HCT116 (cell line): Measurements from ENCODE around the gene CCDC9B. TPM values are rescaled to one million over a fixed set of nuclear protein-coding genes. Genes with fewer than 3 reads are reported as not detected.

Source experiments
- ATAC-seq: fragments of 200-7000 bp; cut with Tn5 transposase; 2 replicates; pipeline ENCODE4 v1.9.1; 2020; ENCODE audit warnings: mild to moderate bottlenecking, moderate library complexity
- BruUV-seq: library from RNA; stranded (reverse); fragments of 400-500 nt; replicated peaks from 2 replicates; lab custom pipeline; 2021; lab: Mats Ljungman, UMichigan
- CTCF ChIA-PET: fragments of 300-600 bp; sonication (Branson Sonifier 250); formaldehyde crosslinking; loops from one replicate; lab custom pipeline; 2021; ENCODE audit warnings: antibody characterized with exemption; lab: Charles Lee
- POLR2A ChIA-PET: fragments of 300-600, 350-600 bp; sonication (Branson Sonifier 250); formaldehyde crosslinking; loops from one replicate; lab custom pipeline; 2021; ENCODE audit warnings: antibody characterized with exemption; lab: Charles Lee
- RAD21 ChIA-PET, 2 experiments: fragments of 300-600 bp; sonication (Branson Sonifier 250); formaldehyde crosslinking; loops; one replicate each; lab custom pipeline; 2023; ENCODE audit warnings: low total read pairs in 2 of 2; ENCODE audit not compliant: uncharacterized antibody in 2 of 2, unreplicated experiment in 2 of 2, low non-redundant PET in 1 of 2; lab: Charles Lee
- DNase-seq: peaks from one replicate; pipeline ENCODE4 v3.0.0-alpha.2; 2010; ENCODE audit warnings: low read depth, low spot score
- H2AFZ ChIP-seq: fragments of 200-600 bp; shearing (Covaris generic), sonication (generic); 2 replicates; pipeline ENCODE4 v1.6.1; 2017; ENCODE audit warnings: low read depth, mixed run types, mixed read lengths, antibody characterized with exemption, low read length; ENCODE audit not compliant: poor library complexity, severe bottlenecking
- H3K27ac ChIP-seq: 2 replicates; pipeline ENCODE4 v1.5.1; 2012; ENCODE audit warnings: low read depth, low read length
- H3K27me3 ChIP-seq: fragments of 200-600 bp; sonication (generic); 2 replicates; pipeline ENCODE4 v1.6.1; 2016; ENCODE audit warnings: mixed run types, low read length, mixed read lengths; ENCODE audit not compliant: insufficient read depth
- H3K36me3 ChIP-seq, 2 experiments: fragments of 200-500 bp in 1 of 2; fragments of 200-600 bp in 1 of 2; sonication (Bioruptor generic) in 1 of 2; sonication (generic) in 1 of 2; 2 replicates each; pipeline versions ENCODE4 v1.5.1 to v1.6.1; 2014 to 2016; ENCODE audit warnings: low read length in 2 of 2, inconsistent platforms in 1 of 2, mixed read lengths in 1 of 2, mixed run types in 1 of 2; ENCODE audit not compliant: insufficient read depth in 2 of 2, control insufficient read depth in 1 of 2
- H3K4me1 ChIP-seq, 2 experiments: fragments of 200-600 bp in 1 of 2; sonication (generic) in 1 of 2; 2 replicates each; pipeline versions ENCODE4 v1.5.1 to v1.6.1; 2012 to 2017; ENCODE audit warnings: low read length in 2 of 2, inconsistent platforms in 1 of 2, mild to moderate bottlenecking in 1 of 2, mixed read lengths in 1 of 2, mixed run types in 1 of 2, moderate library complexity in 1 of 2; ENCODE audit not compliant: insufficient read depth in 2 of 2, control insufficient read depth in 1 of 2
- H3K4me2 ChIP-seq: fragments of 200-600 bp; sonication (generic); 2 replicates; pipeline ENCODE4 v1.6.1; 2017; ENCODE audit warnings: mixed run types, low read length, mixed read lengths
- H3K4me3 ChIP-seq, 2 experiments: fragments of 200-600 bp in 1 of 2; sonication (generic) in 1 of 2; replicated peaks in 1 of 2; 2 replicates each; pipeline ENCODE4 v1.5.1; 2011 to 2016; ENCODE audit warnings: low read length in 2 of 2, control low read depth in 1 of 2, low read depth in 1 of 2, mild to moderate bottlenecking in 1 of 2, mixed read lengths in 1 of 2, mixed run types in 1 of 2
- H3K79me2 ChIP-seq: fragments of 200-600 bp; sonication (generic); 2 replicates; pipeline ENCODE4 v1.6.1; 2017; ENCODE audit warnings: mild to moderate bottlenecking, mixed run types, low read length, moderate library complexity, mixed read lengths; ENCODE audit not compliant: insufficient read depth
- H3K9ac ChIP-seq: fragments of 200-600 bp; sonication (generic); 2 replicates; pipeline ENCODE4 v1.6.1; 2016; ENCODE audit warnings: low read length, mixed read lengths
- H3K9me2 ChIP-seq: fragments of 200-600 bp; sonication (generic), shearing (Covaris generic); 2 replicates; pipeline ENCODE4 v1.6.1; 2017; ENCODE audit warnings: mixed run types, mild to moderate bottlenecking, moderate library complexity; ENCODE audit not compliant: insufficient read depth
- H3K9me3 ChIP-seq, 2 experiments: fragments of 200-500 bp in 1 of 2; fragments of 200-600 bp in 1 of 2; sonication (Bioruptor generic) in 1 of 2; sonication (generic) in 1 of 2; 2 replicates each; pipeline ENCODE4 v1.6.1; 2014 to 2017; ENCODE audit warnings: low read length in 2 of 2, mixed read lengths in 2 of 2, inconsistent platforms in 1 of 2, low read depth in 1 of 2, mild to moderate bottlenecking in 1 of 2, mixed run types in 1 of 2, moderate library complexity in 1 of 2; ENCODE audit not compliant: control insufficient read depth in 1 of 2, insufficient read depth in 1 of 2
- H4K20me1 ChIP-seq: fragments of 200-600 bp; sonication (generic), shearing (Covaris generic); 2 replicates; pipeline ENCODE4 v1.6.1; 2017; ENCODE audit warnings: mixed run types, mild to moderate bottlenecking, moderate library complexity; ENCODE audit not compliant: insufficient read depth
- ATF3 ChIP-seq: IDR thresholded peaks from 2 replicates; pipeline ENCODE4 v1.6.1; 2012
- CBX3 ChIP-seq: IDR thresholded peaks from 2 replicates; pipeline ENCODE4 v1.6.1; 2012; ENCODE audit warnings: low read depth
- CEBPB ChIP-seq: IDR thresholded peaks from 2 replicates; pipeline ENCODE4 v1.6.1; 2012; ENCODE audit warnings: low read depth
- CTCF ChIP-seq, 3 experiments: fragments of 200-600 bp in 1 of 3; sonication (generic) in 1 of 3; IDR thresholded peaks in 2 of 3; conservative IDR thresholded peaks in 1 of 3; 2 replicates each; pipeline ENCODE4 v1.5.1; 2012 to 2017; ENCODE audit warnings: low read depth in 2 of 3, low read length in 2 of 3, antibody characterized with exemption in 1 of 3, borderline replicate concordance in 1 of 3, control low read depth in 1 of 3, mild to moderate bottlenecking in 1 of 3, mixed read lengths in 1 of 3, mixed run types in 1 of 3, moderate library complexity in 1 of 3; ENCODE audit not compliant: insufficient read depth in 1 of 3
- EGR1 ChIP-seq: IDR thresholded peaks from 2 replicates; pipeline ENCODE4 v1.6.1; 2012; ENCODE audit warnings: low read depth
- EZH2 ChIP-seq: fragments of 200-600 bp; sonication (generic); IDR thresholded peaks from 2 replicates; pipeline ENCODE4 v1.6.1; 2017; ENCODE audit warnings: antibody characterized with exemption, mixed run types
- EZH2phosphoT487 ChIP-seq: fragments of 200-600 bp; IDR thresholded peaks from 2 replicates; pipeline ENCODE4 v1.6.1; 2018; ENCODE audit warnings: antibody characterized with exemption, borderline replicate concordance
- FOSL1 ChIP-seq: IDR thresholded peaks from 2 replicates; pipeline ENCODE4 v1.6.1; 2012; ENCODE audit warnings: low read depth
- JUND ChIP-seq: IDR thresholded peaks from 2 replicates; pipeline ENCODE4 v1.6.1; 2012
- MAX ChIP-seq: IDR thresholded peaks from 2 replicates; pipeline ENCODE4 v1.6.1; 2012
- POLR2A ChIP-seq: IDR thresholded peaks from 2 replicates; pipeline ENCODE4 v1.7.0; 2011; ENCODE audit warnings: borderline replicate concordance; ENCODE audit not compliant: insufficient read depth, insufficient read length; ENCODE audit errors: extremely low read depth
- POLR2AphosphoS5 ChIP-seq: IDR thresholded peaks from 2 replicates; pipeline ENCODE4 v1.6.1; 2011; ENCODE audit warnings: mild to moderate bottlenecking, low read depth, low read length, moderate library complexity
- REST ChIP-seq: IDR thresholded peaks from 2 replicates; pipeline ENCODE4 v1.6.1; 2012; ENCODE audit warnings: low read depth
- SIN3A ChIP-seq: IDR thresholded peaks from 2 replicates; pipeline ENCODE4 v1.6.1; 2012; ENCODE audit warnings: low read depth
- SP1 ChIP-seq: IDR thresholded peaks from 2 replicates; pipeline ENCODE4 v1.6.1; 2012; ENCODE audit warnings: low read depth
- SRF ChIP-seq: IDR thresholded peaks from 2 replicates; pipeline ENCODE4 v1.6.1; 2012; ENCODE audit warnings: low read depth
- YY1 ChIP-seq: IDR thresholded peaks from 2 replicates; pipeline ENCODE4 v1.6.1; 2011; ENCODE audit warnings: low read length, low read depth, moderate library complexity, mild to moderate bottlenecking; ENCODE audit not compliant: insufficient replicate concordance; ENCODE audit errors: extremely low read depth
- ZBTB33 ChIP-seq: IDR thresholded peaks from 2 replicates; pipeline ENCODE4 v1.6.1; 2011; ENCODE audit warnings: mild to moderate bottlenecking, low read length, moderate library complexity; ENCODE audit not compliant: insufficient replicate concordance; ENCODE audit errors: extremely low read depth
- ZFX ChIP-seq: fragments of 450-650 bp; IDR thresholded peaks from 2 replicates; pipeline ENCODE4 v1.6.1; 2017
- ZNF274 ChIP-seq: fragments of 200-500 bp; sonication (Bioruptor generic); IDR thresholded peaks from 2 replicates; pipeline ENCODE4 v1.6.1; 2014; ENCODE audit warnings: mild to moderate bottlenecking, low read depth, low read length, inconsistent platforms
- intact Hi-C: fragments of 100-400 bp; cut with micrococcal nuclease; formaldehyde crosslinking; loops from 2 replicates; pipeline ENCODE4 v1.10.0; 2022
- total RNA-seq: library from RNA; stranded (reverse); gene quantifications from one replicate; pipeline ENCODE4 v1.2.1, GENCODE V29; 2021; ENCODE audit not compliant: unreplicated experiment

CCDC9B gene
- total RNA-seq, 1 experiment from 2014 or later: 15.6 TPM

GRCh38 chr15:40379374-40379773, 38.6 kb upstream of the CCDC9B start:
- Histone ChIP-seq H3K36me3 (peaks cover 0 to under 1% of the 10 kb centered on the region in 2 experiments; a peak in 1 of 4 replicates), H3K27ac (peak overlapping the region; percentile 48; the same call in 1 of the 2 replicates), H3K4me3 (no peak overlapping the region)
- ATAC-seq: no peak
- no peak for DNase-seq
- TF ChIP-seq CTCF (IDR thresholded peaks at IDR 0.05 in 2 of 3, conservative IDR thresholded peaks at IDR 0.05 in 1 of 3; ENCODE audit: borderline replicate concordance in 1 of 3, insufficient read depth in 1 of 3, low read depth in 2 of 3, low read length in 2 of 3) (no peak), REST (no peak), ATF3 (no peak), ZBTB33 (no peak), ZFX (no peak), ZNF274 (no peak), EZH2 (no peak), FOSL1 (no peak), POLR2A (no peak), POLR2AphosphoS5 (no peak), SIN3A (no peak), JUND (no peak), YY1 (no peak), CBX3 (no peak), SP1 (no peak), EZH2phosphoT487 (no peak), CEBPB (no peak), MAX (no peak), SRF (no peak), EGR1 (no peak)
- TF ChIP-seq, all 23 proteins: peak for 0
- intact Hi-C loops: no loop called here
- Histone ChIP-seq H3K79me2 (peaks cover 16% of the 10 kb centered on the region), H3K4me2 (peak overlapping the region; percentile 65), H3K9me3 (no peaks in the 10 kb centered on the region), H3K9me2 (no peaks in the 10 kb centered on the region), H3K9ac (no peak overlapping the region), H3K4me1 (peaks cover 15 to 31% of the 10 kb centered on the region in 2 experiments), H3K27me3 (no peaks in the 10 kb centered on the region), H2AFZ (peak overlapping the region; percentile 27), H4K20me1 (no peaks in the 10 kb centered on the region)
- RAD21 ChIA-PET: interaction anchor here in 1 of 2 experiments (0.7 kb wide), 1 partner anchor 34 kb away, joined by 4 read pairs; no protein-coding TSS in a partner anchor
- CTCF ChIA-PET: interaction anchor here (1.2 kb wide), 1 partner anchor 40 kb away, joined by 3 read pairs; no protein-coding TSS in a partner anchor
- POLR2A ChIA-PET: interaction anchor here (1.4 kb wide), 1 partner anchor 10 kb away, joined by 4 read pairs; no protein-coding TSS in a partner anchor
- BruUV-seq: no TSS peak
